Lower lobe of right lung (tissue), 2 donors: ENCODE data around the gene KRIT1. TPM values are rescaled to one million over a fixed set of nuclear protein-coding genes. Genes with fewer than 3 reads are reported as not detected.
A peak's percentile ranks its signal among the peaks of the same experiment; 100 is the strongest.
"Not testable (repeated sequence)": the region's sequence is repeated elsewhere in the genome, so short reads cannot be mapped to it uniquely, and the experiment has no call there.

Source experiments
- ATAC-seq, 2 donors: fragments of 200-7000 bp; cut with Tn5 transposase; one replicate each; pipeline ENCODE4 v1.9.1; 2020 to 2022; ENCODE audit warnings: mild to moderate bottlenecking in 2 of 2, moderate library complexity in 2 of 2
- DNase-seq: peaks from one replicate; pipeline ENCODE4 v3.0.0-alpha.2; 2020
- H3K27ac ChIP-seq: fragments of 200-600 bp; one replicate; pipeline ENCODE4 v1.8.0; 2022
- H3K27me3 ChIP-seq: fragments of 200-600 bp; one replicate; pipeline ENCODE4 v1.8.0; 2022; ENCODE audit warnings: low read depth
- H3K36me3 ChIP-seq: fragments of 200-600 bp; one replicate; pipeline ENCODE4 v1.8.0; 2022; ENCODE audit warnings: mild to moderate bottlenecking
- H3K4me1 ChIP-seq: fragments of 200-600 bp; one replicate; pipeline ENCODE4 v1.8.0; 2022
- H3K4me3 ChIP-seq: fragments of 200-600 bp; one replicate; pipeline ENCODE4 v1.8.0; 2022; ENCODE audit warnings: mild to moderate bottlenecking
- H3K9me3 ChIP-seq: fragments of 200-600 bp; one replicate; pipeline ENCODE4 v1.8.0; 2022
- intact Hi-C: fragments of 100-400 bp; cut with DNase I; formaldehyde crosslinking; loops from one replicate; pipeline ENCODE4 v1.11.0; 2022
- total RNA-seq: library from RNA; stranded (reverse); fragmentation: NEBNext Ultra II Directional; extraction: Animal tissue kit (Norgen Biotek cat#: 25700); gene quantifications from one replicate; pipeline ENCODE4 v1.2.1, GENCODE V29; 2021
- TF ChIP-seq, protein P1 (sequence below): fragments of 200-600 bp; IDR thresholded peaks from one replicate; pipeline ENCODE4 v1.8.0; 2022; ENCODE audit warnings: antibody characterized with exemption, mild to moderate bottlenecking
- donor health status: DM: no; HTN: yes; CAD: no; lungs with severe emphysema.

Gene KRIT1
- total RNA-seq, 1 donor from 2014 or later: 49.0 TPM

DNA sequence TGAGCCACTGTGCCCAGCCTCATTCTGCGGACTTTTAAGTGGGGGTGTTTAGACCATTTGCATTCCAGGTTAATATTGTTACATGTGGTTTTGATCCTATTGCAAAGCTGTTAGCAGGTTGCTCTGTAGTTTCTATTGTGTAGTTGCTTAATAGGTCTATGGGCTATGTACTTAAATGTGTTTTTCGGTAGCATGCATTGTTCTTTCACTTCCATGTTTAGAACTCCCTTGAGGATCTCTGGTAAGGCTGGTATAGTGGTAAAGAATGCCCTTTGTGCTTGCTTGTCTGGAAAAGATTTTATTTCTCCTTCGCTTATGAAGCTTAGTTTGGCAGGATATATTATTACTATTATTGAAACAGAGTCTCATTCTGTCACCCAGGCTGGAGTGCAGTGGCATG is 53.4 kb downstream of the KRIT1 start:
- DNase-seq (no peak), ATAC-seq (no peak)
- H3K4me1 ChIP-seq: no peaks in the 10 kb centered on the region
- H3K36me3 ChIP-seq: peaks cover 6% of the 10 kb centered on the region
- TF ChIP-seq, protein P1, sequence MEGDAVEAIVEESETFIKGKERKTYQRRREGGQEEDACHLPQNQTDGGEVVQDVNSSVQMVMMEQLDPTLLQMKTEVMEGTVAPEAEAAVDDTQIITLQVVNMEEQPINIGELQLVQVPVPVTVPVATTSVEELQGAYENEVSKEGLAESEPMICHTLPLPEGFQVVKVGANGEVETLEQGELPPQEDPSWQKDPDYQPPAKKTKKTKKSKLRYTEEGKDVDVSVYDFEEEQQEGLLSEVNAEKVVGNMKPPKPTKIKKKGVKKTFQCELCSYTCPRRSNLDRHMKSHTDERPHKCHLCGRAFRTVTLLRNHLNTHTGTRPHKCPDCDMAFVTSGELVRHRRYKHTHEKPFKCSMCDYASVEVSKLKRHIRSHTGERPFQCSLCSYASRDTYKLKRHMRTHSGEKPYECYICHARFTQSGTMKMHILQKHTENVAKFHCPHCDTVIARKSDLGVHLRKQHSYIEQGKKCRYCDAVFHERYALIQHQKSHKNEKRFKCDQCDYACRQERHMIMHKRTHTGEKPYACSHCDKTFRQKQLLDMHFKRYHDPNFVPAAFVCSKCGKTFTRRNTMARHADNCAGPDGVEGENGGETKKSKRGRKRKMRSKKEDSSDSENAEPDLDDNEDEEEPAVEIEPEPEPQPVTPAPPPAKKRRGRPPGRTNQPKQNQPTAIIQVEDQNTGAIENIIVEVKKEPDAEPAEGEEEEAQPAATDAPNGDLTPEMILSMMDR: no peak
- no peak overlapping the region for H3K4me3 ChIP-seq
- no peak overlapping the region for H3K27ac ChIP-seq
- H3K27me3 ChIP-seq: no peaks in the 10 kb centered on the region
- intact Hi-C loops: no loop called here
- H3K9me3 ChIP-seq: no peaks in the 10 kb centered on the region

DNA sequence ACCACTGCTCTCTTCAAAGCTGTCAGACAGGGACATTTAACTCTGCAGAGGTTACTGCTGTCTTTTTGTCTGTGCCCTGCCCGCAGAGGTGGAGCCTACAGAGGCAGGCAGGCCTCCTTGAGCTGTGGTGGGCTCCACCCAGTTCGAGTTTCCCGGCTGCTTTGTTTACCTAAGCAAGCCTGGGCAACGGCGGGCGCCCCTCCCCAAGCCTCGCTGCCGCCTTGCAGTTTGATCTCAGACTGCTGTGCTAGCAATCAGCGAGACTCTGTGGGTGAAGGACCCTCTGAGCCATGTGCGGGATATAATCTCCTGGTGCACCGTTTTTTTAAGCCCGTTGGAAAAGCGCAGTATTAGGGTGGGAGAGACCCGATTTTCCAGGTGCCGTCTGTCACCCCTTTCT is 56.5 kb downstream of the KRIT1 start:
- H3K9me3 ChIP-seq, H3K4me3 ChIP-seq, H3K36me3 ChIP-seq, H3K27ac ChIP-seq, ATAC-seq, H3K4me1 ChIP-seq, H3K27me3 ChIP-seq, DNase-seq, intact Hi-C loops: not testable (repeated sequence)

DNA sequence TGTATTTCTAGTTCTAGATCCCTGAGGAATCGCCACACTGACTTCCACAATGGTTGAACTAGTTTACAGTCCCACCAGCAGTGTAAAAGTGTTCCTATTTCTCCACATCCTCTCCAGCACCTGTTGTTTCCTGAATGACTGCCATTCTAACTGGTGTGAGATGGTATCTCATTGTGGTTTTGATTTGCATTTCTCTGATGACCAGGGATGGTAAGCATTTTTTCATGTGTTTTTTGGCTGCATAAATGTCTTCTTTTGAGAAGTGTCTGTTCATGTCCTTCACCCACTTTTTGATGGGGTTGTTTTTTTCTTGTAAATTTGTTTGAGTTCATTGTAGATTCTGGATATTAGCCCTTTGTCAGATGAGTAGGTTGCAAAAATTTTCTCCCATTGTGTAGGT is 61.4 kb downstream of the KRIT1 start:
- H3K4me3 ChIP-seq, intact Hi-C loops, DNase-seq, H3K9me3 ChIP-seq, H3K27me3 ChIP-seq, ATAC-seq, H3K4me1 ChIP-seq, H3K27ac ChIP-seq, H3K36me3 ChIP-seq: not testable (repeated sequence)

DNA sequence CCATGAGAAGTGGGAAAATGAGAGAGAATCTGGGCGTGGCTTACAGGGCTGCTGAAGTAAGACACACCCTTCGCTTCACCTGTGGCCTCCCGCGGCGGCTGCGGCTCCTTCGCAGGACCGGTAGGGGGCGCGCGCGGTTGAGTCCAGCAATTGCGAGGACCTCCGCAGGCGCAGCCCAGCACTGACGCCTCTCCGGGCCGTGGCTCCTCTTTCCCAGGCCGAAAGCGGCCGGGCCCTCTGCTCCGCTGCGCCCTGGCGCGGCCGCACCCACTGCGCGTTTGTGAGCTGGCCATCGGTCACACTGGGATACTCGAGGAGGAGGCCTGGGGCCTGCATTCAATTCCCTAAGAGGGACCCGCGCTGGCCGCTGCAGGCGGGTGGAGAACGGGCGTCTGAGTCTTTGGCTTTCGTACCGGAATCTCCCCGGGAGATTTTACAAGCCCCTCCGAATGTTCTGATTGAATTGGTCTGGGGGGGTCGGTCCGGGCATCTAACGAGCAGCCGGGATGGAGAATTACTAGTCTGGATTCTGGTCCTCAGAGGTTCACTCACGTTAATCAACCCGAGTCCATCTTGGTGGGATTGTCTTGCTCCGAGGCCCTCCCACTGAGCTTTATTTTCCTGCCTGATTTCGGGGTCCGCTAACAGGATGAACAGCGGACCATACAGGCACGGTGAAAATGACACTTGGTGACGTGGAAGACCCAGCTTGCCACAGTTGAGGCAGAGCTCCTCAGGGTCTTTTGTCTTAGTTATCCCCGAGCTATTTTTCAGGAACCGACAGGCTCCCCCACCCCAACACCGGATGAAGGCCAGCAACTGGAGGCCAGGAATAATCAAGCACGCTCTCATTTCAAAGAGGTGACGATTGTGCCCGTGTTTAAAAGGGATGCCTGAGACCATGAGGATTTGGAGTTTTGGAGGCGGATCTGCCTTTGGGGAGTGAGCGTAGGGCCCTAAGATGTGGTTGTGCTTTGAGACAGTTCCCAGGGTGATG is 66.5 kb downstream of the KRIT1 start, which contains the start of gene LRRD1:
Gene LRRD1 (minus strand): TSS at position 215 of the 997 bp plus-strand sequence. CDS start 13,940 bp downstream, outside the sequence.
- Histone ChIP-seq H3K4me3 (peak within 1 kb of the TSS; percentile 65), H3K4me1 (no peaks in the 10 kb centered on the region), H3K27me3 (no peaks in the 10 kb centered on the region), H3K27ac (peak within 1 kb of the TSS; percentile 80), H3K36me3 (no peaks in the 10 kb centered on the region), H3K9me3 (no peaks in the 10 kb centered on the region)
- peak; percentile 100 for ATAC-seq
- TF ChIP-seq, protein P1: peak; percentile 98
- intact Hi-C loops: no loop called here
- peak; percentile 94 for DNase-seq

DNA sequence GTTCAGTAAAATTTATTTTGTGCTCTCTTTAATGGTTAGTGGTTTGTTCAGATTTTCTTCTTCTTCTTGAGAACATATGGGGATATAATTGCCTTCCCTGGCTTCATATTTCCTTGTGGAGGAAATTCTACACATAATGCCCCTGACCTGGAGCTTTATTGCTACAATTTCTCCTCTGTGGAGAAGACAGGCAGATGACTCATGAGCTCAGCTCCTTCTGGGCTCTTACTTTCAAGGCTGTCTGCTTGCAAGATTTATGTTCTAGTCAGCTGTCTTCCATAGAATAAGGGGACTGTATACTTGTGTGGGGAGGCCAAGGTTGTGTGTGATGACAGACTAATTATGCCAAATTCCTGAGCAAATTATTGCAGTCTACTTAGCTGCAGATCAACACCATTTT is 68.4 kb downstream of the KRIT1 start:
- Histone ChIP-seq H3K27me3 (no peaks in the 10 kb centered on the region), H3K36me3 (no peaks in the 10 kb centered on the region), H3K4me3 (no peak overlapping the region), H3K4me1 (no peaks in the 10 kb centered on the region), H3K27ac (no peak overlapping the region), H3K9me3 (no peaks in the 10 kb centered on the region)
- DNase-seq: no peak
- intact Hi-C loops: no loop called here
- TF ChIP-seq, protein P1: no peak
- no peak for ATAC-seq

DNA sequence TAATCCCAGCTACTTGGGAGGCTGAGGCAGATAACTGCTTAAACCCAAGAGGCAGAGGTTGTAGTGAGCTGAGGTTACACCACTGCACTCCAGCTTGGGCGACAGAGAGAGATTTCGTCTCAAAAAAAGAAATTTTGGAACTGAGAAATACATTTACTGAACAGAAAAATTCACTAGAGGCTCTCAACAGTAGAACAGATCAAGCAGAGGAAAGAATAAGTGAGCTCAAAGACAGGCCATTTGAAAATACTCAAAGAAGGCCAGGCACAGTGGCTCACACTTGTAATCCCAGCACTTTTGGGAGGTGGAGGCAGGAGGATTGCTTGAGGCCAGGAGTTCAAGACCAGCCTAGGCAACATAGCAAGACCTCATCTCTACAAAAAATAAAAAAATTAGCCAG is 76.2 kb downstream of the KRIT1 start:
- H3K27me3 ChIP-seq, ATAC-seq, DNase-seq, H3K4me1 ChIP-seq, intact Hi-C loops, H3K36me3 ChIP-seq, H3K27ac ChIP-seq, H3K4me3 ChIP-seq, H3K9me3 ChIP-seq: not testable (repeated sequence)

DNA sequence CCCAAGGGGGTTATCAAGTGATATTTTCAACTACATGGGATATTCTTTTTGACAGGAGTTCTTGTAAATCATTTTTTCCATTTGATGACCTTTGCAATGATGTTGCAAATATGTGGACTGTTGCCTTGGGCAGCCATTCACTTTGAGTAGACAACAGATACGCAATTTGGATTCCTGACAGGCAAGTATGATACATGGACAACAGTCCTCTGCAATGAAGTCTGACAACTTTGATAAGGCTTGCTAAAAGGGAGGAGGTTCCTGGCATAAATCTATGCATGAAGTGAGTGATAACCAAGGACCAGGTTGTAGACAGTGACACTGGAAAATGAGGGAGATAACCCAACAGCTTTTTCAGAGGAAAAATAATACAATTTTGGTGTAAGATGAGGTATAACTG is 84.4 kb downstream of the KRIT1 start:
- TF ChIP-seq, protein P1: no peak
- Histone ChIP-seq H3K4me1 (no peaks in the 10 kb centered on the region), H3K4me3 (no peak overlapping the region), H3K36me3 (no peaks in the 10 kb centered on the region), H3K27me3 (no peaks in the 10 kb centered on the region), H3K9me3 (no peaks in the 10 kb centered on the region), H3K27ac (no peak overlapping the region)
- DNase-seq: no peak
- intact Hi-C loops: no loop called here
- no peak for ATAC-seq
